Astrocyte (in vitro differentiated cells and primary cell): Measurements from ENCODE around the gene CHST13.

Experiments used
- CTCF ChIP-seq: IDR thresholded peaks from 2 replicates; pipeline ENCODE4 v1.5.1; 2011; ENCODE audit warnings: low read depth, mild to moderate bottlenecking, inconsistent platforms, low read length, moderate library complexity; ENCODE audit not compliant: insufficient read depth
- EZH2 ChIP-seq: IDR thresholded peaks from 2 replicates; pipeline ENCODE4 v1.6.1; 2012; ENCODE audit warnings: mild to moderate bottlenecking, low read length, inconsistent platforms; ENCODE audit not compliant: insufficient read depth

- TF ChIP-seq CTCF (no peak), EZH2 (no peak)
Observed at GRCh38 chr3:126558336-126559071, 34.5 kb downstream of the CHST13 start, which contains the start of gene C3orf22.
